ENCODE data around the gene PPFIBP1.
"Not testable (repeated sequence)": the region's sequence is repeated elsewhere in the genome, so short reads cannot be mapped to it uniquely, and the experiment has no call there.

DNA sequence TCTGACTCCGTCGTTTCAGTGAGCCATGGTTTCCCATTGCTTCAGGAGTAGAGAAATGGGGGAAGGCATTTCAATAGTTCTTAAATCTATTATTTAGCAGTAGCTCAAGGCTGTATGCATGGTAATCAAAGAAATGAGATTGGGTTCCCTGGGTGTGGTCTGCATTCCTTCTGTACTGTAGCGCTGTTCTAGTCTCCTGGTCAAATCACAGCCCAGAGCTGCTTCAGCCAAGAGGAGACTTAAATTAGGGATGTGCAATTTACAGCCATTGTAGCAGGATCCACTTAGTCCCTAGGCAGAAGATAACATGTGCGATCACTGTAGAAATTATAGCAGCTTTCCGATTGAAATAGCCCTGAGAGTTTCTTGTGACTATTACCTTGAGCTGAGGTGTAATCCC lies 58.4 kb downstream of the PPFIBP1 start:
- not testable (repeated sequence) for TF ChIP-seq CTCF, POLR2A (IDR thresholded peaks at IDR 0.05)

Measured in lower leg skin (tissue), 3 donors.